WTC11 (cell line): ENCODE measurements around the gene PIGR.

Experiments used
- CREM ChIP-seq: sonication (generic); formaldehyde crosslinking; IDR thresholded peaks from 2 replicates; pipeline ENCODE4 v1.8.1; 2022; ENCODE audit warnings: mild to moderate bottlenecking, missing genetic modification reagents, moderate library complexity
- ELF4 ChIP-seq: sonication (generic); formaldehyde crosslinking; IDR thresholded peaks from 2 replicates; pipeline ENCODE4 v1.8.1; 2022; ENCODE audit warnings: low read depth, mild to moderate bottlenecking, moderate library complexity, missing genetic modification reagents
- ESRRA ChIP-seq: sonication (generic); formaldehyde crosslinking; IDR thresholded peaks from 2 replicates; pipeline ENCODE4 v1.8.1; 2022; ENCODE audit warnings: mild to moderate bottlenecking, missing genetic modification reagents, borderline replicate concordance
- GABPB1 ChIP-seq: sonication (generic); formaldehyde crosslinking; IDR thresholded peaks from 2 replicates; pipeline ENCODE4 v1.8.1; 2023; ENCODE audit warnings: mild to moderate bottlenecking, missing genetic modification reagents
- JUN ChIP-seq: sonication (generic); formaldehyde crosslinking; IDR thresholded peaks from 2 replicates; pipeline ENCODE4 v1.8.0; 2023; ENCODE audit warnings: mild to moderate bottlenecking, missing genetic modification reagents
- MXD4 ChIP-seq: fragments of 250-450 bp; sonication (Bioruptor Pico); IDR thresholded peaks from 2 replicates; pipeline ENCODE4 v1.8.0; 2021; ENCODE audit warnings: mild to moderate bottlenecking, moderate library complexity, borderline replicate concordance
- NR2C2 ChIP-seq: sonication (generic); formaldehyde crosslinking; IDR thresholded peaks from 2 replicates; pipeline ENCODE4 v1.8.0; 2022; ENCODE audit warnings: mild to moderate bottlenecking, missing genetic modification reagents
- RELA ChIP-seq: sonication (generic); formaldehyde crosslinking; IDR thresholded peaks from 2 replicates; pipeline ENCODE4 v1.8.1; 2022; ENCODE audit warnings: missing genetic modification reagents, mild to moderate bottlenecking, borderline replicate concordance
- SMAD3 ChIP-seq: sonication (generic); formaldehyde crosslinking; IDR thresholded peaks from 2 replicates; pipeline ENCODE4 v1.8.0; 2022; ENCODE audit warnings: missing genetic modification reagents, mild to moderate bottlenecking, borderline replicate concordance
- SOX15 ChIP-seq: fragments of 250-450 bp; sonication (Bioruptor Pico); IDR thresholded peaks from 2 replicates; pipeline ENCODE4 v1.9.0; 2021; ENCODE audit warnings: mild to moderate bottlenecking
- TF ChIP-seq, protein P1 (sequence below): fragments of 200-600 bp; IDR thresholded peaks from 2 replicates; pipeline ENCODE4 v1.8.0; 2022; ENCODE audit warnings: antibody characterized with exemption
- TF ChIP-seq, protein P2 (sequence below): sonication (generic); formaldehyde crosslinking; IDR thresholded peaks from 2 replicates; pipeline ENCODE4 v1.8.0; 2022; ENCODE audit warnings: mild to moderate bottlenecking, missing genetic modification reagents

DNA sequence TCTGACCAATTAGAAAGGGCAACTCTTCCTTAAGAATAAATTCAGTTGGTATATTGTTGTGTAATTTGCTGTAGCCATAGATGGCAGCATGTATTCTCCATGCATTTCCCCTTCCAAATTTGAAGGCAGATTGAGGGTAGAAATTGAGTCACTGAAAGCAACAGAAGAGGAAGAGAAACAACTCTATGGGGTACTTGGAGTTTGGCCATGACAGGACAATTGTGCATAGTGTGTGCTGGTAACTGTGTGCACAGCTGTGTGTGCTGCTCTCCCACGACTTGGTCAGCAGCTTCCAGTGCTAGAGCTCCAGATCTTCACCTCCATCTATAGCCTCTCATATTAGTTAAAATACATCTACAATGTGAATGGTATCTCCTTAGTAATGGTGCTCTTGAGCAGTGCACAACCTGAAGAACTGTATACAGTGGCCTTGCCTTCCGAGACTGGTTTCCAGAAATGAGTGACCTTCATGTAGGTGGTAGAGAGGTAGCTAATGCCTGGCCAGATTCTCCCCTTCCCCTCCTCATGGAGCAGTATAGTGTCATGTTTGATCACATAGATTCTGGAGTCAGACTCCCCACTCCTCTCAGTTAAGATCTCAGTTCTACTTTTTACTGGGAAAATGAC, 24.9 kb upstream of the PIGR start:
- TF ChIP-seq, protein P1, sequence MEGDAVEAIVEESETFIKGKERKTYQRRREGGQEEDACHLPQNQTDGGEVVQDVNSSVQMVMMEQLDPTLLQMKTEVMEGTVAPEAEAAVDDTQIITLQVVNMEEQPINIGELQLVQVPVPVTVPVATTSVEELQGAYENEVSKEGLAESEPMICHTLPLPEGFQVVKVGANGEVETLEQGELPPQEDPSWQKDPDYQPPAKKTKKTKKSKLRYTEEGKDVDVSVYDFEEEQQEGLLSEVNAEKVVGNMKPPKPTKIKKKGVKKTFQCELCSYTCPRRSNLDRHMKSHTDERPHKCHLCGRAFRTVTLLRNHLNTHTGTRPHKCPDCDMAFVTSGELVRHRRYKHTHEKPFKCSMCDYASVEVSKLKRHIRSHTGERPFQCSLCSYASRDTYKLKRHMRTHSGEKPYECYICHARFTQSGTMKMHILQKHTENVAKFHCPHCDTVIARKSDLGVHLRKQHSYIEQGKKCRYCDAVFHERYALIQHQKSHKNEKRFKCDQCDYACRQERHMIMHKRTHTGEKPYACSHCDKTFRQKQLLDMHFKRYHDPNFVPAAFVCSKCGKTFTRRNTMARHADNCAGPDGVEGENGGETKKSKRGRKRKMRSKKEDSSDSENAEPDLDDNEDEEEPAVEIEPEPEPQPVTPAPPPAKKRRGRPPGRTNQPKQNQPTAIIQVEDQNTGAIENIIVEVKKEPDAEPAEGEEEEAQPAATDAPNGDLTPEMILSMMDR = no peak
- TF ChIP-seq GABPB1 (CRISPR knock-in tag) = no peak
- no peak for TF ChIP-seq RELA (CRISPR knock-in tag)
- no peak for TF ChIP-seq MXD4
- no peak for TF ChIP-seq CREM (CRISPR knock-in tag)
- no peak for TF ChIP-seq JUN
- no peak for TF ChIP-seq NR2C2 (CRISPR knock-in tag)
- TF ChIP-seq SMAD3 = no peak
- no peak for TF ChIP-seq SOX15 (CRISPR knock-in tag)
- TF ChIP-seq, protein P2, sequence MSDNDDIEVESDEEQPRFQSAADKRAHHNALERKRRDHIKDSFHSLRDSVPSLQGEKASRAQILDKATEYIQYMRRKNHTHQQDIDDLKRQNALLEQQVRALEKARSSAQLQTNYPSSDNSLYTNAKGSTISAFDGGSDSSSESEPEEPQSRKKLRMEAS = no peak
- no peak for TF ChIP-seq ELF4 (CRISPR knock-in tag)
- no peak for TF ChIP-seq ESRRA (CRISPR knock-in tag)
